GM18499 (cell line): ENCODE measurements around the gene CAMK2G.

Experiments used
- ATAC-seq: cut with Tn5 transposase; IDR thresholded peaks from one replicate; pipeline ENCODE4 v1.9.1; 2021; ENCODE audit warnings: moderate number of reproducible peaks; ENCODE audit not compliant: insufficient read depth, unreplicated experiment

CAMK2G gene

GRCh38 chr10:73884017-73884416 is 9.7 kb upstream of the CAMK2G start:
- ATAC-seq = no peak

DNA sequence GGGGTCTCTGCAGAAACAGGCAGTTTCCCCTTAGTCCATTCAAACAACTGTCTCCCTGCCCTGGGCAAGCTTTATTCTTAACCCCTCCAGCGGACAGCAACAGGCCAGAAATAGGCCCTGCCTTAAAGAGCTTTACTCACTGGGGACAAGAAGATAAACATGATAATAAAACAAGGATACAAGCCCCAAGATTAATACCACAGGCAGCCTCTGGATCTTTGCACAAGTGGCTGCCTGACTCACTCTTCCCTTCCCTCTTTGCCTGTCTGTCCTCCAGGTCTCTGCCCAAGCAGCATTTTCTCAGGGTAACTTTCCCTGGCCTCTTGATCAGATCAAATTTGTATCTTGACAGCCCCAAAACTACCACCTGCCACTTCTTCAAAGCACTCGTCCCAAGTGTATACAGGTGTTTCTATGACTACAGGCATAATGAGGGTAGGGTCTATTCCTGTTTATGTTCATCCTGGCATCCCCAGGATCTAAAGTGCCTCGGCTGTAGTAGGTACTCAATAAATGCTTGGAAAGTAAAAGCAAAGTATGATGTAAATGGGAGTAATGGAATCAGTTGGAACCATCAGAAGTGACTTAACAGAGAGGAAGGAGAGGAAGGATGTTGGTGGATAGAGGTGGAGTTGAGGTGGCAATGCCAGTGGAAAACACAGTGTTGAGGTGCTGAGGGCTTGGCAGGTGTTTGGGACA is 7.0 kb upstream of the CAMK2G start:
- ATAC-seq = no peak

DNA sequence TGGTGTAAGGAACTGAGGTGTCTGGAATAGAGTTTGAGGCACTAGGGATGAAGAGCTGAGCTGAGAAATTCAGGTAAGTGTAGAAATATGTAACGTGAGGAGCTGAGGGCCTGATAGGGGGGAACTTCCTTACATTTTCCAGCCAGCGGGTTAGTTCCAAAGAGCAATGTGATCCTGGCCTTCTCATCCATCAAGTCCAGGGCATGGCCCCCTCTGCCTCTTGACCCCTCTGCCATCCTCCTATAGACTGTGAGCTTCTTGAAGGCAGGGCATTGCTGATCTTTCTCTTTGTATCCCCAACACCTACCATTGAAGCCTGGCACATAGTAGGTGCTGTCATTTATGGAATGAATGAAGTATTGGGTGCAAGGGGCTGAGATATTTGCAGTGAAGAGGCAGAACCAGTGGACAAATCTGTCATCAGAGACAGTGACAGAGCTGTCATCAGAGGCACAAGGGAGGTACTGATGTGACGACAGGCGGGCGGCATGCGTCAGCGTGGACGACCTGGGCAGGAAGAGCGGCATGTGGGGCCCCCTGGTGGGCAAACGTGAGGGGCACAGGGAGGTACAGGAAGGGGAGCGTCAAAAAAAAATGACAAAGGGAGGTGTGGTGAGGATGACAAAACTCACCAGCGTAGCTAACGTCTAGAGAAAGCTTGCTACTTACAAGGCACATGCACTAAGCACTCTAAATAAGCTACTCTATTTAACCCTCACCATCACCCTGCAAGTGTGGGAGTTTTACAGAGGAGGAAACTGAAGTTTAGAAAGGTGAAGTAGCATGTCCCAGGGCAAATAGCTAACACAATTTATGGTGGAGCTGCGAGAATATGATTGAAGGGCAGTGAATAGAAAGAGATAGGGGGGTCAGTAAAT is 5.2 kb upstream of the CAMK2G start:
- ATAC-seq = no peak

GRCh38 chr10:73878365-73878764 is 4.0 kb upstream of the CAMK2G start:
- ATAC-seq = no peak

- ATAC-seq = no peak
Measured at GRCh38 chr10:73877533-73878160, 3.3 kb upstream of the CAMK2G start.

- ATAC-seq = no peak
Measured at GRCh38 chr10:73876971-73877370, 2.6 kb upstream of the CAMK2G start.

GRCh38 chr10:73876566-73876965 is 2.2 kb upstream of the CAMK2G start:
- ATAC-seq = no peak

GRCh38 chr10:73876157-73876556 is 1.8 kb upstream of the CAMK2G start:
- ATAC-seq = no peak

DNA sequence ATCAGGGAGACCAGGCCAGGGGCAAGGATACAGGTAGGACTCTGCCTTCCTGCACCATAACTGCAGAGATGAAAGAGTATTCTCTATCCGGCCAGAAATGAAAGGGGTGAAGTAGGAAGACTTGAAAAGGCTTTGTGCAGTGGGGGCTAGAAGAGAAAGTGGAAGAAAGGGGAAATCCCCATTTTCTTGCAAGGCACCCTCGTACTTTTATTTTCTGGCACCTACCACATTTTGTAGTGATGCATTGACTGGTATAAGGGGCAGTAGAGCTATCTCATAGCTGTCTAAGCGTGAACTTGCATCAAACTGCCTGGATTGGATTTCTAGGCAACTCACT is 752 bp upstream of the CAMK2G start:
- no peak for ATAC-seq

DNA sequence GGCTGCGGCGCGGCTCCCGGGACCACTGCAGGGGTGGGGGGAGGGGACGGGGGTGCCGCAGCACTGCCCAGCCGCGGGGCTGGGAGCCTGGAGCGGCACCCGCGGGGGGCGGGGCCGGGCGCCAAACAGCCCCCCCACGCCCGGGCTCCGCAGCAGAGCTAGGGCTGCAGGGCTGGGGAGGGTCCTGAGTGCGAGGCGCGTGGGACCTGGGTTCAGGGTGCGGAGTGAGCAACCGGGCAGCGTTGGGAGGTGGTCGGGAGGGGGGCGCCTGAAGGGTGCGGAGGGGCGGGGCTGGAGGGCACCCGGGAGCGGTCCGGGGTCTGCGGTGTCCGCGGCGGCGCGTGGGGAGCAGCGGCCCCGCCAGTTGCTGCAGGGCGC is 528 bp downstream of the CAMK2G start:
- ATAC-seq = no peak

DNA sequence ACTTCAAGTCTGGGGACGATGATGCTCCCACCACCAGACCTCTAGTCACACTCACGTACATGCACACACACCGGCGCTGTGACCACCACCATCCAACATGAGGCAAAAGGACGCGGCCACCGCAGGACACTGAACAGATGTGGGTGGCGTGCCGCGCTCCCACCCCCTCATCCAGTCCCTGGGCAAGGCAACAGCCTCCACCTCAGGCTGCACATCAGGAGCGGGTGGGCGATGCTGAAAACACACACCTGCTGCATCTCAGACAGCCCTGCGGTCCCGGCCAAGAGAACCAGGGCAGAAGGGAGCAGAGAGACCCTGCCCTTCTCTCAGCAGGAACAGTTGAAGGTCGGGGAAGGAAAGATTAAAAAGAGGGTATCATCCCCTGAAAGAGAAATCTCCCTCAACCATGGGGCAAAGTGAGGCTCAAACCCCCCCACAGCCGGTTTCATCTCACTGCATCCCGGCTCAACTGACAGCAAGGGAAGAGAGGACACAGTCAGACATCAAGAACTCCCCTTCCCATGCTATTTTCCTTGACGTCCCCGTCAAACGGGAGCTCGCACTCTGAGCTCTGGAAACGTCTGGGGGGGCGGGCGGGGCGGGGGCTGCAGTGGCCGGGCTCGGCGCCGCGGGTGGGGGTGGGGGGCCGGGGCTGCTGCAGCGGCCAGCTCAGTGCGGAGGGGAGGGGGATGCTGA is 1.1 kb downstream of the CAMK2G start:
- no peak for ATAC-seq

- no peak for ATAC-seq
Measured at GRCh38 chr10:73872190-73872710, 2.1 kb downstream of the CAMK2G start.

DNA sequence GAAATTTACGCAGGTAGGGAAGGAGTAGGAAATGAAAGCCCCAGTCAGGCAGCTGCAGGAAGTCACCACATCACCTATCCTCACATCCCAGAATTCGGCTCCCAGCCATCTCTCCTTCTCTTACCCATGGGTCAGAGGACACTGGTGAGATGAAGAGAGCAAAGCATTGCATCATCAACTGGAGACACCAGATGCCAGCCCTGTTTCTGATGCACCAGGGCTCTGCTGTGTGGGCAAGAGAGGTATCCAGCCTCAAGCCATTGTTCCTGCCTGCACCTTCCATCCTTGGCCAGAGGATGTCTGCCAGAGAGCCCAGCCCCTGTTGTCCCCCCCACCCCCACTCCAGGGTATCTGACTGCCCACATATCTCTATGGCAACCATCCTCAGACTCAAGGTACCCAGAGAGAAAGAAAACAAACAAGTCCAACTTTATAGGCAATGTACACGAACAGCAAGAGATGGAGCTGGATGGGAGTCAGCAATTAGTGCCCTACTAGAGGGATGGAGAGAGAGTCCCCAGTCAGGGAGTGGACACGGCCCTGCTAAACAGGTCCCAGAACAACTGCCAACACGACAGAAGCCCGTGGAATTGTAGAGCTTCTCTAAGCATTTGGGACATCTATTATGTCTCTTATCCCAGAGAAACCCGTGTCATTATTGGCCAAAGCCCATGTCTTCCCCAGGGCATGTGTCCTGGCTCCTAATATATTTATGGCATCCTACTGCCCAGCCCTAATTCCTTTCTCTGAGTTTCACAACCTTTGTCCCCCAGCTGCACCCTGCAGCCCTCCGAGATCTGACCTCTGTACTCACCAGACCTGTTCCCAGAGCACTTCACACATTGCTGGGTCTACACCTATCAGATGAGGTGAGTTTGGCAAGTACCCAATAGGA is 2.8 kb downstream of the CAMK2G start:
- ATAC-seq = no peak

DNA sequence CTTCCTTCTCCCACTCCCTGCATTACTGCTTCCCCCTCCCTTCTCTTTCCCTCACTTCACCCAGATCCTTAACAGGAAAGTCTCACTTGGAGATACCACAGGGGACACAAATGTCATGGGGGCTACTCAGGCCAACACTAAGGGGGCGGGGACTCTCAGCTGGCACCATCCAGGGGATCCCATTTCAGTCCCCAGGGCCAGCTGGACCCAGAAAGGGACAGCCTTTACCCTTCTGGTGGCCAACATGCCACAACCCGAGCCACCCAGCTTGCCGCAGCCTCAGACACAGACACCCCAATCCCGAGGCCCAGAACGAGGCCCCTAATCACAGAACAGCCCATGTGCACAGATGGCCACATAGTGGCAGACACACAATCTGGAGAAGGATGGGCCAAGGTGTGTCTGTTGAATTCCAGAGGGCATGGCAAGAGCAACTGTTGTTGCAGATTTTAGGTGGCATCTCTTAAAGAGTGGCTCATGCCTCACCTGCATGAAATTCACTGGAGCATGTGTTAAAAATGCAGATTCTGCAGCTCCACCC is 5.6 kb downstream of the CAMK2G start:
- ATAC-seq = no peak

GRCh38 chr10:73867871-73868631 is 6.3 kb downstream of the CAMK2G start:
- ATAC-seq = no peak

DNA sequence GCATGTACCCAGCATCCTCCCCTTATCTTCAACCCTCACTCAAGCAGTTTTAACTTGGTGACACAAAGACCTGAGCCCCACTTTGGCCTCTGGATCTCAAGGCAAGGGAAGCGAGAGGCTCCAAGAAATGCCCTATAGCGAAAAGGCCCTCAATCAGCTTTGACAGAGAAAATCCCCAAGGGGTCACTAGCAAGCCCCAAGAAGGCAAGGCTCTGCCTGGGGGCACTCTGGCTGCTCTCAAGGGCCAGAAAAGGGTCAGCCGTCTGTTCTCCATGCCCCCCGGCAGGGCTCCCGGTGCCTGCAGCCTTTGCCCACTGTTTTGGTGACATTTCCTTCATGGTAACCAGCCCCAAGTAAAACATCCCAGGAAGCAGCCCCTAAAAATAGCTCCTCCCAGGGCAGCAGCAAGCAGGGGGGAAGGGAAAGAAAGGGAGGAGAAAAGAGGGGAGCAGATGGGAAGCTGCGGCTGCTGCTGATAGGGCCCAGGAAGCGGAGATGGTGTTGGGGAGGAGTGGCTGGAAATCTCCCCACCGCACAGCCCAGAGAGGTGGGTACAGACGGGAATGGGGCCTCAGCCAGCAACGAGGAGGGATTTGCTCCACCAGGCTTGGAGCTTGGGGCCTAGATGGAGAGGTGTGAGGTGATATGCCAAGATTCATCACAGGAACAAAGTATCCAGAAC is 7.1 kb downstream of the CAMK2G start:
- no peak for ATAC-seq

DNA sequence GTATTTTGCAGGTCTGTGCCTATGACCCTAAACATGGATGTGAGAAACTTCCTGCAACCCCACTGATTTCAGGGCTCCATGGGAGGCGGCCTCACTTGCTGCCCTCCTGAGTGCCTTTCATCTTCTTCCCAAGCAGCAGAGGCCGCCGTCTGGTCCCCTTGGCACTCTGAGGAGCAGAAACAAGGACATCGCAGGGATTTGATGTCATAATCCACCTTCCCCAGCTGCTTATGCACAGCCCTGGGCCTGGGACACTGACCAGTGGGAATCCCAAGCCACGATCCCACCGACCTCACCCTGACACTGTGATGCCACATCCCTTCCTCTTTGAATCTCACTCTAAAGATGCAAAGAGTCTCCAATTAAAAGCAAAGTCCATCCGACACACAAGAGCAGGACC is 7.7 kb downstream of the CAMK2G start:
- no peak for ATAC-seq
